ENCODE results near the gene KIF20B.

Gene KIF20B

GRCh38 chr10:89701242-89702120, at the start of gene KIF20B:
Gene KIF20B, plus strand, starts transcription at chr10:89701590. Its CDS starts 3,705 bp downstream, at chr10:89705295.
- peak; percentile 97 for DNase-seq

- no peak for DNase-seq
Measured at GRCh38 chr10:89651916-89652573, 49.3 kb upstream of the KIF20B start.

GRCh38 chr10:89652806-89653370, 48.5 kb upstream of the KIF20B start:
- no peak for DNase-seq

GRCh38 chr10:89653410-89653869, 48.0 kb upstream of the KIF20B start:
- no peak for DNase-seq

GRCh38 chr10:89655722-89656121, 45.7 kb upstream of the KIF20B start:
- no peak for DNase-seq

GRCh38 chr10:89657302-89657701, 44.1 kb upstream of the KIF20B start:
- no peak for DNase-seq

- no peak for DNase-seq
Measured at GRCh38 chr10:89659143-89660131, 42.0 kb upstream of the KIF20B start.

GRCh38 chr10:89662596-89662995, 38.8 kb upstream of the KIF20B start:
- no peak for DNase-seq

GRCh38 chr10:89663144-89663543, 38.2 kb upstream of the KIF20B start:
- DNase-seq, result no peak

- no peak for DNase-seq
Measured at GRCh38 chr10:89664203-89664602, 37.2 kb upstream of the KIF20B start.

- no peak for DNase-seq
Measured at GRCh38 chr10:89665302-89665701, 36.1 kb upstream of the KIF20B start.

GRCh38 chr10:89666138-89666537, 35.3 kb upstream of the KIF20B start:
- DNase-seq, result no peak

GRCh38 chr10:89668386-89669071, 32.9 kb upstream of the KIF20B start:
- DNase-seq, result no peak

- DNase-seq, result no peak
Measured at GRCh38 chr10:89669985-89670384, 31.4 kb upstream of the KIF20B start.

- DNase-seq, result no peak
Measured at GRCh38 chr10:89670926-89671325, 30.5 kb upstream of the KIF20B start.

- DNase-seq, result no peak
Measured at GRCh38 chr10:89677341-89677740, 24.0 kb upstream of the KIF20B start.

- DNase-seq, result no peak
Measured at GRCh38 chr10:89679986-89680385, 21.4 kb upstream of the KIF20B start.

GRCh38 chr10:89683883-89684282, 17.5 kb upstream of the KIF20B start:
- DNase-seq, result no peak

GRCh38 chr10:89684604-89685003, 16.8 kb upstream of the KIF20B start:
- no peak for DNase-seq

GRCh38 chr10:89685936-89686335, 15.5 kb upstream of the KIF20B start:
- no peak for DNase-seq

- DNase-seq, result no peak
Measured at GRCh38 chr10:89690027-89690426, 11.4 kb upstream of the KIF20B start.

GRCh38 chr10:89692416-89692815, 9.0 kb upstream of the KIF20B start:
- DNase-seq, result no peak
